Ramos (cell line): ENCODE data around the gene STIL.
"Not testable (repeated sequence)": the region's sequence is repeated elsewhere in the genome, so short reads cannot be mapped to it uniquely, and the experiment has no call there.

ENCODE experiments used
- in situ Hi-C: fragments of 300-500 bp; cut with MboI; formaldehyde crosslinking; loops from one replicate; pipeline ENCODE4 v1.14.3; 2022; ENCODE audit warnings: low sequenced_read_pairs; ENCODE audit not compliant: unreplicated experiment

The STIL gene

DNA sequence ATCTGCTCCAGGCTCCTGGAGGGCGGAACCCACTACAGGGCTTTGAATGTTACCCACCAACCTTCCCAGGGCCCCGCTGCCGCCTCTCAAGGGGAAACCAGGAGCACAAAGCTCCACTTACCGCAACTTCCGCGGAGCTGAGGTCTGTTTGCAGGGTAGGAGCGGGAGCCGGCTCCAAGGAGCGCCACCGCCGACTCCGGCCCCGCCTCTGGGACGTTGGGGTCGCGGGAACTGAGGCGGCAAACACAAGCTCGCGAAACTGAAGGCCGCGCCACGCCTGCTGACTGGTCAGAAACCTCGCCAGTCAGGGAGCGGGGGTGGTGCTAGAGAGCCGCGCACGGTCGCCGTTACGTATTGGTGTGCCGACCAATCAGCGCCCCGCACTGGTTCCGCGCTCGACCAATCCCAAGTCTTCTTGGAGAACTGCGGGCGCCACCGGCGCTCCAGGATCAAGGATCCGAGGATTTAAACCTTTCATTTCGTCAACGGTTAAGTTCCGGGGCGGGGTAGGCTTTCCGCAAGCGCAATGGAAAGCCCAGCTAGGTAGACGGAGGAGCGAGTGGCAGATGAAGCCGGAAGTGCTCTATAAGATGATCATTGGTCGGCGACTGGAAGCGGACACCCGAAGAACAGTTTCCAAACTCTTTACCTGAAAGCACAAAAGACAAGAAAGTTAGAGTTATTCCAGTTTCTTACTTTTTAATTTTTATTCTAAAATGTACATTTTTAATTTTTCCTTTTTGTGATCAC is at the start of gene STIL:
STIL (minus strand) TSS at position 233 of the 750 bp plus-strand sequence. CDS start 3,828 bp downstream, outside the sequence.
- in situ Hi-C loops = no loop called here

DNA sequence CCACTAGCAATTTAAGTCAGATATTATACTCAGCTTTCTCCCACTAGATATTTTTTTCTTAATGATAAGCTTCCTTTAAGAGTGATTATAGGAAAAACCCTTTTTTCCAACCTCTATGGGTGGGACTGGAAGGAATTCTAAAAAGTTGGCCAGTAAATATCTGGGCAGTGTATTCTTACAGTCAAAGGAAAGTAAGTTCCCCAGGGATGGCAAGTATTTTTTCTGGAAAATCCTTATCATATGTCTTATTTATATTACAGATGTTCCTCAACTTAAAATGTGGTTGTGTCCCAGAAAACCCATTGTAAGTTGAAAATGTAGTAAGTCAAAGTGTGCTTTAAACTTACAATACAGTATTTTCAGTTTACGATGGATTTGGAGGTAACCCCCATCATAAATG is 48.9 kb upstream of the STIL start:
- in situ Hi-C loops = no loop called here

DNA sequence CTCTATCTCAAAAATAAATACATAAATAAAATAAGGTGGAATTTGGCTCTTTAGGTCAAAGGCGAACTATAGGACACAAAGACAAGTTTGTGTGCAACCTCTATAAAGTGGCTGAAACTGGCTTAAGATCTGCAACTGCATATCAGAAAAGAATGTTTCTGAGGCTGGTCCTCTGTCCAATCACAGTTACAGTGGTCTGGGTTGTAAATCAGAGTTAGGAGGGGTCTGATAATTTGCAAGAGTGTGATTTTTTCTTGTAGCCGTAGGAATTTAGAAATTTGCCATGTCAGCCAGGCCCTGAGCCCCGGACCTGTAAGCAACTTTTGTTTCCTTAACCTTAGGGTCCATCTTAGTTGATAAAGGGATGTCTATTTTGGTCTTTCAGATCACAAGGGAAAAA is 47.4 kb upstream of the STIL start:
- in situ Hi-C loops = no loop called here

DNA sequence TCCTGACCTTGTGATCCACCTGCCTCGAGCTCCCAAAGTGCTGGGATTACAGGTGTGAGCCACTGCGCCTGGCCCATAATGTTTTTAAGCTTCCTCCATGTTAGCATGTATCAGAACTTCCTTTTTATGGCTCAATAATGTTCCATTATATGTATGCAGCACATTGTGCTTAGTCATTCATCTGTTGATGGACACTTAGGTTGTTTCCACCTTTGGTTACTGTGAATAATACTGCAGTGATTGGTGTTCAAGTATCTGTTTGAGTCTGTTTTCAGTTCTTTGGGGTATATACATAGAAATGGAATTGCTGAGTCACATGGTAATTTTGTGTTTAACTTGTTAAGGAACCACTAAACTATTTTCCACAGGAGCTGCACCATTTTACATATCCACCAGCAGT is 37.4 kb upstream of the STIL start:
- in situ Hi-C loops = no loop called here

DNA sequence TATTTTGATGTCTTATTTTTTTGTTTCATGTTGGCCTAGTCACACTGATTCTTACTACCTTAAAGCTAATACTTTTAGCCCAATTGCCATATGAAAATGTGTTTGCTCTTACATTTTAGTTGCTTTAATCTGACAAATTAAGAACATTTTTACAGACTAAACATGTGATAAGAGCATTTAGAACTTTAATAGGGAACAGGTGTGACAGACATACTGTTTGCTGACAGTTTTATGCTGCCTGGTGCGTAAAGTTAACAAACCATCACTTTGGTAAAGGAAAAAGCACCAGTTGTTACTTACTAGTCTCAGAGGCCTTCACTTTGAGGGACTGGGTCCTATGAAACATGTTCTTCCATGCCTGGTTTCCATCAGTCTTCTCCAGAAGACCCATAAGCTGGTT is 34.3 kb upstream of the STIL start:
- in situ Hi-C loops = no loop called here

DNA sequence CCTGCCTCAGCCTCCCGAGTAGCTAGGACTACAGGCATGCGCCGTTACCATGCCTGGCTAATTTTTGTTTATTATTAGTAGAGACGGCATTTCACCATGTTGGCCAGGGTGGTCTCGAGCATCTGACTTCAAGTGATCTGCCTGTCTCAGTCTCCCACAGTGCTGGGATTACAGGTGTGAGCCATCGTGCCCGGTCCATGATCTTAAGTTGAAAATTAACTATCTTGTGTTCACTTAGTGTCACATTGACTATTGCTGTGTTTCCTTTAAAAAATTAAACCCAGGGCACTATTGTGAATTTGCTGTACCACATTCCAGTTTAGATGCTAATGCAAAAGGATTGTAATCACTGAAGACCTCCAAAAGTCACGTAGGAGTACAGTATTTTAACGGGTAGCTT is 33.8 kb upstream of the STIL start:
- in situ Hi-C loops = no loop called here

DNA sequence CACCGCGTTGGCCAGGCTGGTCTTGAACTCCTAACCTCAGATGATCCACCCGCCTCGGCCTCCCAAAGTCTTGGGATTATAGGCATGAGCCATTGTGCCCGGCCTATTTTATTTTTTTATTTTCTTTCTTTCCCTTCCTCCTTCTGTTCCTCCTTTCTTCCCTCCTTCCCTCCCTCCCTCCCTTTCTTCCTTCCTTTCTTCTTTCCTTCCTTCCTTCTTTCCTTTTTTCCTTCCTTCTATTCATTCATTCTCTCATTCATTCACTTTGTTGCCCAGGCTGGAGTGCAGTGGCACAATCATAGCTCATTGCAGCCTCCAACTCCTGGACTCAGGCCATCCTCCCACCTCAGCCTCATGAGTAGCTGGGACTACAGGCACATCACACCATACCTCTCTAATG is 33.0 kb upstream of the STIL start:
- in situ Hi-C loops = not testable (repeated sequence)

DNA sequence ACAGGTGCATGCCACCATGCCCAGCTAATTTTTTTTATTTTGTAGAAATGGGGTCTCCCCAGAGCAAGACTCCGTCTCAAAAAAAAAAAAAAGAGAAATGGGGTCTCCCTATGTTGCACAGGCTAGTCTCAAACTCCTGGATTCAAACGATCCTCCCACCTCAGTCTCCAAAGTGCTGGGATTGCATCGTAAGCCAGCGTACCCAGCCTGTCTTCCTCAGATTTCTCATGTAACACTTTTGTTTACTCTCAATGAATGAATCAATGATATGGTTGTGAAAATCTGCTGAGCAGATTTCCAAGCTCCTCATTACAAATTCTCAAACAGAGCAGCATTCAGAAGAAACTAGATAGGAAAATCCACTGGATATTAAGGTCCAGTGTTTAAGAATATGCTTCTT is 26.3 kb upstream of the STIL start:
- in situ Hi-C loops = no loop called here

DNA sequence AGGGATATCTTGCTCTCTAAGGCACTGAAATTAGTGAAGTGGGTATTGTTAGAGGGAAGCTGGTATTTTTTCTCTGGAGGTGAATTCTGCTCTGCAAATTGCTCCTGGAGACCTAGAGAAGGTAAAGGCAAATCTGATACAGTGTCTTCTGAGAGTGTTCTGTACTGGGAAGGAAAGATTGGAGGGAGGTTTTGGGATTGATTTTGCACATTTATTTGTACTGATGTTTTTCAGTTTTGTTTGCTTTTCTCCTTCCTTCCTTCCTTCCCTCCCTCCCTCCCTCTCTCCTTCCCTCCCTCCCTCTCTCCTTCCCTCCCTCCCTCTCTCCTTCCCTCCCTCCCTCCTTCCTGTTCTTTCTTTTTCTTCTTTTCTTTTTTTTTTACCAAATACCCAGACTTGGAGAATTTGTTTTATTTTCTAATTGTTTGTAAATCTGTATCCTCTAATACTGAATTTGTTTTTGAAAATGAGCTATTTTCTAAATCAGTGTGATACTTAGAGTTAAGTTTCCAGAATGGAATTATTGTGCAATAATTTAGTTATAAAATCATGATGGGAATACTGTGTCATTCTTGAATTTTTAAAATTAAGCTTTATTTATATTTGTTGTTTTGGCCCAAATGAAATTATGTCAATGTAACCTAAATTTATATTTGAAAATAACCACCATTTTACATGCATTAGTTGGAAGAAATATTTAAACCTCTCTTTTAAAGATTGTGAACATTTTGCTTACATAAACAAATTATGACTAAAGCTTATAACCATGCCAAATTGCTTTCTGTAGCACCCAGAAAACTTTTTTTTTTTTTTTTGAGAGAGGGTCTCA is 24.5 kb upstream of the STIL start:
- in situ Hi-C loops = no loop called here

DNA sequence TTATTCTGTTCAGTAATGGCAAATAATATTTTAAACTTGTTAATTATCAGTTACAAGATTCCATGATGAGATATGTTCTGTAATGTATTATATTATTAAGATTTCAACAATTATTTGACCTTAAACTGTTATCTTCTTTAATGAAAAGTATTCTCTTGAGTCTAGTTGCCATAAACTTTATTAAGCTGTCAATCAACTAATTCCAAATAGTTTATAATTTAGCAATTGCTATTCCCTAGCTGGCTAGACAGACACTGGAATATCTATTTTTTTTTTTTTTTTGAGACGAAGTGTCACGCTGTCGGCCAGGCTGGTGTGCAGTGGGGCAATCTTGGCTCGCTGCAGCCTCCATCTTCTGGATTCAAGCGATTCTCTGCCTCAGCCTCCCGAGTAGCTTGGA is 23.4 kb upstream of the STIL start:
- in situ Hi-C loops = no loop called here

DNA sequence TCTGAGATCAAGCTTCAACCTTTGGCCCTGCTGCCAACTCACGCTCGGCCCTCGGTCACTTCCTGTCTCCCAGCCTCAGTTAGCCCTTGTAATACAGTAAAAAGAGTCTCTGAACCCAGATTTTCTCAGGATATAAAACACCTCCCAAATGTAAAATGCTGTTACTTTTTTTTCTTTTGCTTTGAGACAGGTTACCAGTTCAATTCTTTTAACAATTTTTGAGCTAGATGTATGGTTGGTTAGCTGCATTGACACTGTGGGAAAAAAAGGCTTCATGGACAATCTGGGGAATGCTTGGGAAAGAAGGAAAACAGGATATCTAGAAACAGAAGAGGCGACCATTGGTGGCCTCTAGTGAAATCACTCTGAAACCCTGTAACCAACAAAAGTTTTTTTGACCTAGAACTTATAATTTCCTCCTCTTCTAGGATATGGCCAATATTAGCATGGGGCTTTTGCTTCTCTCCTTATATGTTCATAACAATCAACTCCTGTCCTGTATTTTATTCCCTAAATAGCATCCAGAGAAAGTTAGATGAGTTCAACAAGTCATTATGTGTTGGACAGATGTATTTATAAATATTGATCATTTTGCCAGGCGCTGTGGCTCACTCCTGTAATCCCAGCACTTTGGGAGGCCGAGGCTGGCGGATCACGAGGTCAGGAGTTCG is 21.0 kb upstream of the STIL start:
- in situ Hi-C loops = no loop called here

DNA sequence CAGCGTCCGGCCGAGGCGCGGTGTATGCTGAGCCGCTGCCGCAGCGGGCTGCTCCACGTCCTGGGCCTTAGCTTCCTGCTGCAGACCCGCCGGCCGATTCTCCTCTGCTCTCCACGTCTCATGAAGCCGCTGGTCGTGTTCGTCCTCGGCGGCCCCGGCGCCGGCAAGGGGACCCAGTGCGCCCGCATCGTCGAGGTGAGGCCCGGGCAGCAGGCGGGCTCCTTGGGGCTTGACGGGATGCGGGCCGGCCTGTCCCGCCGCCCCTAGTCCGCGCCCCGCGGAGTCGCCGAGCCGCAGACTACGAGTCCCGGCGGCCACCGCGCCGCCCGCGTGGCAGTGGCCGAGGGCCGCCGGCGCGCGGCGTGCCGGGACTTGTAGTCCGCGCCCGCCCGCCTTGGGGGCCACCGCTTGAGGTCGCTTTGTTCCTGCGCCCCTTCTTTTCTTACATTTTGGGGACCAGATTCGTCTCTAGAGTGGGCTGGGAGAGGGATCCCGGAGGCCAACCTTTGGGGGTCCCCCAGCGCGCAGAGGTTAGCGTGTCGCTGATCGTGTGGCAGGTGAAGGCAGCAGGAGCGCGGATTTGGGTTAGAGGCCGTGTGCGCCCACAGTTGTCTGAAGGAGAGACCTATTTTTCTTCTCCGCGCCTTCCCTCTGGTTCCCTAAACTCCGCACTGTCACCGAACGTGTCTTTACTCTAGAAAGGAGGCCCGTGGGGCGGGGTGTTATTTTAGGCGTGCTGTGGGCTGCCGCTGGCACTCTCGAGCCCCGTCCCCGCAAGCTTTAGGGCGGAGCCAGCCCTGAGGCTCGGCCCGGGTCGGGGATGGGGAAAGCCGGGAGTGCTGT is 20.2 kb upstream of the STIL start:
- in situ Hi-C loops = no loop called here

DNA sequence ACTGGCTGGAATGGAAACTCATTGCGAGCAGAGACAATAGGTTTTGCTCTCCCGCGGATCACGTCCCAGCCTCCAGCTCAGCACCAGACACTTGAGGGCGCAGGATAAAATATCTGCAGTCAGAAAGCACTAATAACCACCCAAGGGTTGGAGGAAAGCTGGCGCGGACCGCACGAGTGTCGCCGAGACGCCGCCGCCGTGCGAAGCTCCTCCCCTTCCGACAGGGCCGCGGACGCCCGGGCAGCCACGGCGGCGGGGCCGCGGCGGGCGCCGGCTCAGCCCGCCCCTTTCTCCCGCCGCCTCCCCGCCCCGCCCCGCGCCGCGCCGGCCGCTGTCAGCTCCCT is 19.6 kb upstream of the STIL start, which contains the start of gene CMPK1:
CMPK1 (plus strand) TSS at position 213 of the 344 bp plus-strand sequence. CDS start 156 bp downstream, outside the sequence.
- in situ Hi-C loops = no loop called here

DNA sequence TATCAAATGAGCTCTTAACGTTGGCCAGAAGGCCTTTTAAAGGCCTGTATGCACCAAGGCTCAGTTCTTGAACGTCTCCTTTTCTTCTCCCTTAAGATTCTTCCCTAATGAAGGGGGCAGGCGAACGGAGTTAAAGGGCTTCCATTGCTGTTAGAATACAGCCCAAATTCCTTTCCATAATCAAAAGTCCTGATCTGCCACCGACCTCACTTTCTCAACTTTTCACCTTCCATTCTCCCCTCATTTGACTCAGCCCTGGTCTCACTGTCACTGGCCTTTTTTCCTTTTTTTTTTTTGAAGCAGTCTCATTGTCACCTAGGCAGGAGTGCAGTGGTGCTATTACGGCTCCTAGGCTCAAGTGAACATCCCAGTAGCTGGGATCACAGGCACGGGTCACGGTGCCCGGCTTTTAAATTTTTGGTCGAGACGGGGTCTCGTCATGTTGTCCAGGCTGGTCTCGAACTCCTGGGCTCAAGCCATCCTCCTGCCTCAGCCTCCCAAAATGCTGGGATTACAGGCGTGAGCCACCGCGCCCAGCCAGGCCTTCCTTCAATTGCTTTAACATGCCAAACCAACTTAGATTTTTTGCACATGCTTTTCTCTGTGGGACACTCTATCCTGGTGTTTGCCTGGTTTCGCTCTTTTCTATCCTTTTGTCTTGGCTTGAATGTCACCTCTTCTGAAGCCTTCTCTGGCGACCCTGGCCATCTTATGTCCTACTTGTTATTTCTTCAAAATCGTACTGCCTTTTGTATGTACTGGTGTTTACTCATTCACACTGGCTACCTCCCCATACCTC is 19.0 kb upstream of the STIL start:
- in situ Hi-C loops = no loop called here

DNA sequence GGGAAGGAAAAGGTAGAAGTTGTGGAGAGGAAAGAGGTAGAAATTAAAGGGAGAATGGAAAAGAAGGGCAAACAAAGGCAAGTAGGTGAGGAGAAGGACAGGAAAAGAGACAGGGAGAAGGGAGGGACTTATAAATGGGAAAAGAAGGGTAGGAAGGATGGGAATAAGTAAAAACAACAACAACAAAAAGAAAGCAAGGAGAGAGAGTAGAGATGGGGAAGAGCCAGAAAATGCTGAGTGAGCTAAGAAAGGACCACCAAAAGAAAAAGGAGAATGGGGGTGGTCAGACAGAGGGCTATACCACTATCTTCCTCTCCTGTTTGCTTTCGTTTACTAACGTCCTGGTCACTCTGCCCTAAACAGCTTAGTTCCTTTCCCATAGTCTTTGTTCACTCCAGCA is 17.9 kb upstream of the STIL start:
- in situ Hi-C loops = no loop called here

DNA sequence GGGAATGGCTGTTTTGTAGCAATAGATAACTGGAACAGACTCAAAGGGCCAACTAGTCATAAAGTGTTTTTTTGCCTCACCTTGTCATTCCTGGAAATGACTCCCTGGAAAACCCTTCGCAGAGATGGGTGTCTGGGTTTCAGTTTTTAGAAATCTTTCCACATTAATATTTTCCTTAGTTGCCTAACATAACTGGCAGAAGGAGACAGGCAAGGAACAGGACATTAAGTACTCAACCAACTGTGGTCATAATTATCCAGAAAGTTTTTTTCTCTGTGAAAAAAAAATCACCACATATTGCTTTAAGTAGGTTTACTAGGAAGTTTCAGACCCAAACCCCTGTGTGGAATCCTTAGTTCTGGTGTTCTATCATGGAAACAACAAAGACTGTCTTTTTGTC is 16.3 kb upstream of the STIL start:
- in situ Hi-C loops = no loop called here

DNA sequence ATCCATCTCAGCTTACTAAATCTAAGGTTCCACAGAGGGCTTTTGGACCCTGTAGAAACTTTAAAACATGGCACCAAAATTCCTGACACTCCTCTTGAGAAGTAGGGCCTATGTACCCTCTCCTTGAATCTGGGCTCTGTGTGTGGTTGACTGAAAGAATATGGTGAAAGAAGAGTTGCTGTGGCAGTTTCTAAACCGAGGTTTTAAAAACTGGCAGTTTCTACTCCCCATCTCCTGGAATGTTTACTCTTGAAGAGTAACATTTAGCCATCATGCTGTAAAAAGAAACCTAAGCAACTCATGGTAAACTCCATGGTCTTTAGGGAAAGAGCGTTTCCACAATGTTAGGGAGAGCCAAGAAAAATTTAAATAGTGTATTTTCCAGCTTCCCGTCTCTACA is 15.0 kb upstream of the STIL start:
- in situ Hi-C loops = no loop called here

DNA sequence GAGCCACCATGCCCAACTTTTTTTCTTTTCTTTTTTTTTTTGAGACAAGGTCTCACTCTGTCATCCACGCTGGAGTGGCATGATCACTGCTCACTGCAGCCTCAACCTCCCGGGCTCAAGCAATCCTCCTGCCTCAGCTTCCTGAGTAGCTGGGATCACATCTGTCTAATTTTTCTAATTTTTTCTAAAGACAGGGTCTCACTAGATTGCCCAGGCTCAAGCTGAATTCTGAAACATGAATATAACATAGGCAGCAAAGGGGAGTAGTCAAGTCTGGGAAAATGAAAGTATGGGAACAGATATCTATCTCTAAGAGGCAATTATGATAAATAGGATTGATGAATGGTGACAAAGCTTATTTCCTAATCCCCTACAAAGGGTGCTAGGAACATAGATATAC is 12.3 kb upstream of the STIL start:
- in situ Hi-C loops = no loop called here

DNA sequence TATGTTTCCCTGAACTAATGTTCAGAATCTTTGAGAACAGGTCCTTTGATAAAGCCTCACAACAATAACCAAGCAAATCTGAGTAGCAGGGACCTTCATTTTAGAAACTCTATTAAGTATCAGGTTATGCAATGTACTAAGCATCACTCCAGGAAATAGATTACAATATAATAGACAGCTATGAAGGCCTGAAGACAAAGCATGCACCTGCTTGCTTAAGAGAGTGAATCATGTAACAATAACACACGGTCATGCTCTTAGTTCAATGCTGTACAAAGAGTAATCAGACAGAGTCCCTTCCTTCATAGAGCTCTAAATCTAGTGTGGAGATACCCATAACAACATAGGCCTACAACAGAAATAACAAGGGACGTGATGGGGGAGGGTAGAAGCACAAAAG is 11.6 kb upstream of the STIL start:
- in situ Hi-C loops = no loop called here

DNA sequence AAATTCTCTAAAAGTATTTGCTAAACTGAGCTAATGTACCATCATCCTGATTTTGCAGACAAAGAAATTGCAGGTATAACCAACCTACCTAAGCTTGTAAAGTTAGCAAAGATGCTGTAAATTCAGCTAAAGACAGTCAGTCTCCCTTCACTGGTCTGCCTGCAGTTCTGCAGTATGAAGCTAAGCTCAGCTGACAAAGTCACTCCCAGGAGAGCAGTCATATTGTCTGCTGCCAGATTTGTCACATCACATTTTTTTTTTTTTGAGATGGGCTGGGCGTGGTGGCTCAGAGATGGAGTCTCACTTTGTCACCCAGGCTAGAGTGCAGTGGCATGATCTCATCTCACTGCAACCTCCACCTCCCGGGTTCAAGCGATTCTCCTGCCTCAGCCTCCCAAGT is 10.7 kb upstream of the STIL start:
- in situ Hi-C loops = no loop called here
